Activated gamma-delta T cell (primary cell): ENCODE results near the gene POP4.

Source experiments
- DNase-seq: peaks from one replicate; lab custom pipeline; 2025; lab: John Stamatoyannopoulos, UW

Gene POP4

GRCh38 chr19:29629836-29630534 lies 23.9 kb downstream of the POP4 start:
- no peak for DNase-seq

DNA sequence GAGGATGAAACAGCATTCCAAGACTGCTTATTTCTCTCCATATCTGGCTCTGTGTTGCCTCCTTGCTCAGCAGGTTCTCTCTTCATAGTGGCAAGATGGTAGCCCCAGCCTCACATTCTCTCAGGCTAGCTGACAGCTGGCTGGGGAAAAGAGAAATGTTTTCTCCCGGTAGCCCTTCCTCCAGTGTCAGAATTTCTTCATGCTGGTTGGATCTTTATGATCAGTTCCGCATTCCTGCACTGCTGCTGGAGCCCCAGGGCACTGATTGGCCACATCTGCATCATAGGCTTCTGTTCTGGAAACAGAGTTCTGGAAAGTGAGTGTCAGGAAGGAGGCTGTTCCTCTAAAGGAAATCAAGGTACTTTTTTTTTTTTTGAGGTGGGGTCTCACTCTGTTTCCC lies 24.6 kb downstream of the POP4 start:
- no peak for DNase-seq

DNA sequence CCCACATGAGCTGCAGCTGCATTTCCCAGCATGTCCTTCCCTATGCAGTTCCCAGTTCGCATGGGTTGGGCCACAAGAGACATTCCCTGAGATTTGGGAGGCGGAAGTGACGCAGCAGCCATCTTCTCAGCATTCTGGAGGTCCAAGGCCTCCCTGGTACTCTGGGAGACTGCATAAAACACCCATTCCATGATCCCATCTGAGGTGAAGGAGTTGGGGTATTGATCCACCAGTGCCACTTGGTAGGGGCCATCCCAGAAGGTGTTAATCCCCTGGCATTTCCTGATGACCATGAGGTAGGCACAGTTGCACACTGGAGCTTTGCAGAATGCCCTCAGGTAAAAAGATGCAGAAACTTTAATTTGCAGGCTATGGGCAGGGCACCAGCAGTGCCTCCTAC lies 25.4 kb downstream of the POP4 start:
- no peak for DNase-seq

DNA sequence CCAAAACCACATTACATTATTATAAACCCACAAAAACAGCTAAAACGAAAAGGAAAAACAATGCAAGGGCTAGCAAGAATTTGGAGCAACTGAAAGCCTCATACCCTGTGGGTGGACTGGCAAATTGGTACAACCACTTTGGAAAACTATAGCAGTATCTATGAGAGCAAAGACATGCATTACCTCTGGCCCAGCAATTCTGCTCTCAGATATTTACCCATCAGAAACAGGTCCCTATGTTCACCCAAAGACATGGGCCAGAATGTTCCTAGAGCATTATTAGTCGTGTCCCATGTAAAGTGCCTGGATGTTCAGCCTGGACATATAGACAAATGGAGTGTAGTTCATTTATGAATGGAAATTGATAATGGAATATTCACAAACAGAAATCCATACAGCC lies 27.9 kb downstream of the POP4 start:
- DNase-seq = no peak

- no peak for DNase-seq
Observed at GRCh38 chr19:29634423-29635130, 28.5 kb downstream of the POP4 start.

DNA sequence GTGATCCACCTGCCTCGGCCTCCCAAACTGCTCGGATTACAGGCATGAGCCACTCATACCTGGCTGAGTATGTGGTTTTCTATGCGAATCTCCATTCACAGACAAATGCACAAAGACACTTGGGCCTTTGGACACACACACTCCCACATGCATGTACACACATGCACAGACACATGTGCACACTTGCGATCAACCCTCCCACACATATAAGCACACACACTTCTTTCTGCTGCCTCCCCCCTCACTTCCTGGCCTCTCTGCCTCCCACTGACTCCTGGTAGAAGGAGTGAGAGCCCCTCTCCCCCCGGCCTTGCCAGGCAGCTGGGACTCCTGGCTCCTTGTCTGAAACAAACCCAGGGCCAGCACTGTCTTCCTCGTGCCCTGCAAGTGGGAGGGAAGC lies 29.9 kb downstream of the POP4 start:
- DNase-seq = no peak

DNA sequence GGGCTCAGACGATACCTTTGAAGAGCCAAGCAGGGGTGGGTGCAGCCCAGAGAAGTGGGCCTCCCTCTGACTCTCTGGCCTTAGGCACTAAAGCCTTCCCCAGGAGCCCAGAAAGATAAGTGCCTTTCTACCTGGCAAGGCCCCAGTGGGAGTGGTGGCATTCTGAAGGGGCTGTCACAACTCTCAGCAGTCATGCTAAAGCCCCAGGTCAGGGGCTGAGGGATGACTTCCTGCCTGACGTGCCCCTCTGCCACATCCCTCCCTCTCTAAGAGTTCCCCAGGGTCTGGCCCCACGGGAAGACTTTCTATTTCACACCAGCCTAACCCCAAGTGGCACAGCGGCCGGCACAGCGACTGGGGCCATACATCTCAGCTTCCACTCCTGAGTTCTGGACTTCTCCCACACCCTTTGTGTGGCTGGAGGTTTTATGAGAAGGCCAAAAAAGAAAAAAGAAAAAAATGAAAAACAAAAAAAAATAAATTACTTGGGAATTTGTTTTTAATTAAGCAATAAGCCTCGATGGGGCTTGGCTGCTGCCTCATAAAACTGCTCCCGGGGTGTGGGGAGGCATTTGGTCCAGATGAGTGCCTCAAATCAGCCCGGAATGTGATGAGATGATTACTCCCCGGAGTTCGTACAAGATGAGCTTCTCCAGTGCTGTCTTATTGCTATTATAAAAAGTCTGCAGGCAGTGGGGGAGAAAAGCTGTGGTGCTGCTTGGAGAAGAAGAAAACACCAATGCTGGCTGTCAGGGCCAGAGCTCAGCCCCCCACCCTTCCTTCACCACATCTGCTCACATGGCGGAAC lies 30.7 kb downstream of the POP4 start:
- no peak for DNase-seq

- no peak for DNase-seq
Observed at GRCh38 chr19:29639086-29639485, 33.0 kb downstream of the POP4 start.

- no peak for DNase-seq
Observed at GRCh38 chr19:29640231-29640630, 34.1 kb downstream of the POP4 start.

DNA sequence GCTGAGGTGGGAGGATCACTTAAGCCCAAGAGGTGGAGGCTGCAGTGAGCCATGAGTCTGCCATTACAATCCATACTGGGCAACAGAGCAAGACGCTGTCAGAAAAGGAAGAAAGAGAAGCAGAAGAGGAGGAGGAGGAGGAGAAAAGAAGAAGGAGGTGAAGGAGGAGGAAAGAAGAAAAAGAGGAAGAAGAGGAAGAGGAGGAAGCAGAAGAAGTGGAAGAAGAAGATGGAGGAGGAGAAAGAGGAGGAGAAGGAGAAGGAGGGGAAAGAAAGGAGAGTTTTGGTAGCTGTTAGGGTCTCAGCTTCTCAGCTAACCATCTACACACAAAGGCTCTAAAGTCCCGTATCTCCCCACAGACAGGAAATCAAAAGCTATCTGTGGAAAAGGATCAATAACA lies 35.5 kb downstream of the POP4 start:
- no peak for DNase-seq

DNA sequence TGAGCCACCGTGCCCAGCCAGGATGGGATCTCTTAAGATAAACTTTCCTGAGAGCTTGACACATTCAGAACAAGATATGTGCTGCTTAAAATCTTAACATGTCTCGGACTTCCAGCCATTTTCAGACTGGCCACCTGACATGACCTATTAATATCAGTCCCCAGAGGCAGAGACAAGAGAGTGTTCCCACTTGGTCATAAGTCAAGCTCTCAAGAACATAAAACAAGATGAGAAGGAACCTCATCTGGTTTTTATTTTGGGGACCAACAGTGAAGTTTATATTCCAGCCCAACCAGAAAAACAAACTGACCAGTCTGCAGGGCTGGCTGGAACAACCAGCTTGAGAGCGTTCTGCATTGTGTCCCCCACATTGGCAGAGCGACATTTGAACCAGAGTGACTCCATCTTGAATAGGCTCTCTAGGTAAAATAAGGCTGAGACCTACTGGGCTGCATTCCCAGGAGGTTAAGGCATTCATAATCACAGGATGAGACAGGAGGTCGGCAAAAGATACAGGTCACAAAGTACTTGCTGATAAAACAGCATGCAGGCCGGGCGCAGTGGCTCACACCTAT lies 37.4 kb downstream of the POP4 start:
- no peak for DNase-seq

- no peak for DNase-seq
Observed at GRCh38 chr19:29644210-29644609, 38.1 kb downstream of the POP4 start.

DNA sequence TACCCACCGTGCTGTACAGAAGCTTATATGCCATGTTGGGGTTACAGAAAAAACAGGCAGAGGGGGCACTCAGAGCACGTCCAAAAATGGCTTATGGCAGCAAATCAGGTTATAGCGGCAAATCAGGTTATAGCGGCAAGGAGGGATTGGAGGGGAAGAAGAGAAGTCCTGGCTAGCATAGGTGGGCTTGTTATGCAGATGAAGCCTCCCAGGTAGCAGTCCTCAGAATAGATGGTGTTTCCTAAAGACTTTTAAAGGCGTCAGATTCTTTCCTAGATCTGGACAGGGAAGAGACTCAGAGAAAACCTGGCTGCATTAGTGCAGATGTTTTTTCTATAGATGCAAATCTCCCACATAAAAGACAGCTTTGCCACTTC lies 39.4 kb downstream of the POP4 start:
- no peak for DNase-seq

DNA sequence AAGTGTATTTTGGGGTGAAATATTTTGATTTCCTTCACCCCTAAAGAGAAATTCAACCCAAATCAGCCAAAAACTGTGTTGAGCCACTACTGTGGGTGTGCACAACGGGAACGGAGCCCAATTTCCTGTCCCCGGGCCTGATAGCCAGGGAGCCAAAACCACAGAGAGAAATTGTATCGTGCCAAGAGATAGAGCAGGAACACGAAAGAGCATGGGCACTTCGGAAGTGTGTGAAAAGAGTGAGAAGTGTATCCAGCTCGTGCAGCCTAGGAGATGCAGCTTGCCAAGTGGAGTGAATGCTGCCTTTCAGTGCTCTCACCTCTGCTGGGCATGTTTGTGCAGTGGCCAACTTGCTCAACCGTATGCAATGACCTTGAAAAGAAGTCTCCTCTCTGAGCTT lies 39.8 kb downstream of the POP4 start:
- DNase-seq = no peak

- DNase-seq = no peak
Observed at GRCh38 chr19:29650772-29651387, 44.8 kb downstream of the POP4 start.

- no peak for DNase-seq
Observed at GRCh38 chr19:29651622-29652394, 45.7 kb downstream of the POP4 start.

DNA sequence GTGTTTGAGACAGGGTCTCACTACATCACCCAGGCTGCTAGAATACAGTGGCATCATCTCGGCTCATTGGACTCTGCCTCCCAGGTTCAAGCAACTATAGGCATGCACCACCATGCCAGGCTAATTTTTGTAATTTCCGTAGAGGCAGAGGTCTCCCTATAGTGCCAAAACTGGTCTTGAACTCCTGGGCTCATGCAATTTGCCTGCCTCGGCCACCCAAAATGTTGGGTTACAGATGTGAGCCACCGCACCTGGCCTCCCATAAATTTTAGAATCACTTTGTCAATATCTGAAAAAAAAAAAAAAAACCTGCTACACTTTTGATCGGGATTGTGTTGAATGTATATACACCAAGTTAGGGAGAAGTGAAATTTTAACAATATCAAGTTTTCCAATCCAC lies 47.3 kb downstream of the POP4 start:
- no peak for DNase-seq

DNA sequence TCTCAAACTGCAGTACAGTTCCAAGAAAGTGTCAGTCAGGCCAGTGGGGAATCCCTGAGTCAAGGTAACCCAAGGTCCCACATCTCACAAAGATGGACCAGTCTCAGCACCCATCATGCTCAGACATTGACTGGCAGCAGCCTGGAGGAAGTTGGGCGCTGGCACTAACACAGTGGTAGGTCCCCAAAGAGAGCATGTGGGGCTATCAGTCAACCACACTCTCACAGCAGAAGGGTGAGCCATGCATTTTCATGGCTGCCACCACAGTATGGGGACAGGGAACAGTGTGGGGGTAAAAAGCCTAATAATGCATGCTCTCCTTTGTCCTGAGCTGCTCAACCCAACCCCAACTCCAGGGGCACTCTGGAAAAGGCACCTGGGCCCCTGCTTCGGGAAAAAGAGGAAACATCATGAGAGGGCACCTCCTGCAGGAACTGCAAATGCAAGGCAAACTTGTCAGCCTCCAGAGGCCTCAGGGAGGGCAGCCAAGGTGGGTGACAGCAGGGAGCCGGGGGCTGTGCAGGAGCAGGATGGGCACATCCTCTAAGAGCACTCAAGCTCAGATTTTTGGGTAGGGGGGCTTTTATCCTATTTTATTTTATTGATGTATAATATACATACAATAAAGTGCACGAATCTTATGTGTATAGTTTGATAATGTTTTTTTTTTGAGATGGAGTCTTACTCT lies 49.7 kb downstream of the POP4 start:
- DNase-seq = no peak

DNA sequence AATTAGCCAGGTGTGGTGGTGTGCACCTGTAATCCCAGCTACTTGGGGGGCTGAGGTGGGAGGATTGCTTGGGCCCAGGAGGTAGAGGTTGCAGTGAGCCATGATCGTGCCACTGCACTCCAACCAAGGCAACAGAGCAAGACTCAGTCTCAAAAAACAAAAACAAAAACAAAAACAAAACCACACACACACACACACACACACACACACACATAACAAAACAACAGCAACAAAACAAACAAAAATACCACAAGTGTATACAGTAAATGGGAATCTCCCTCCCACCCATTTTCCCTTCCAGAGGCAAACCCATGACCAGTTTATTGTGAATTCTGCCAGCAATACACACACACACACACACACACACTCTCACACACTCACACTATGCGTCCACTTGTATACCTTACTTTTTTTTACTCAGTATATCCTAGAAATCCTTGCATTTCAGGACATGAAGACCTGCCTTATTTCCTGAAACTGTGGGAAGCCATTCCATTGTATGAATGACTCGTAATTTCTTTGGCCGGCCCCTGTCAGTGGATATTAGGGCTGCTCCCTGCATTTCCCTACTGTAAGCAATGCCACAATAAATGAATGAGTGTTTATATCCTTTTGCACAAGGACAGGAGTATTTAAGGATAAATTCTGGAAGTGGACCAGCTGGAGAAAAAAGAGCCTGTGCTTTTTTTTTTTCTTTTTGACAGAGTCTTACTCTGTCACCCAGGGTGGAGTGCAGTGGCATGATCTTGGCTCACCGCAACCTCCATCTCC lies 52.3 kb downstream of the POP4 start:
- no peak for DNase-seq

GRCh38 chr19:29660835-29661234 lies 54.8 kb downstream of the POP4 start:
- DNase-seq = no peak
